HEK293 (cell line): ENCODE data around the gene PRR14L.

Experiments
- CTCF ChIA-PET: fragments of 350-600 bp; formaldehyde crosslinking; extraction: SDS; loops from one replicate; lab custom pipeline; 2021; ENCODE audit warnings: antibody characterized with exemption; lab: Yijun Ruan, JAX
- POLR2A ChIA-PET: fragments of 300-600 bp; formaldehyde crosslinking; extraction: SDS; loops from one replicate; lab custom pipeline; 2020; ENCODE audit warnings: antibody characterized with exemption, inconsistent platforms; lab: Yijun Ruan, JAX
- H3K27ac ChIP-seq: fragments of 200-500 bp; sonication (Bioruptor generic); 2 replicates; pipeline ENCODE4 v1.5.1; 2014; ENCODE audit warnings: low read depth, low read length, control low read depth, inconsistent platforms; ENCODE audit errors: extremely low read depth
- H3K36me3 ChIP-seq, 2 experiments: fragments of 200-500 bp in 1 of 2; sonication (Bioruptor generic) in 1 of 2; 1 replicate in 1 of 2; 2 replicates in 1 of 2; pipeline ENCODE4 v1.5.1; 2014 to 2017; ENCODE audit warnings: inconsistent platforms in 2 of 2, low read length in 2 of 2; ENCODE audit not compliant: control insufficient read depth in 2 of 2, insufficient read depth in 1 of 2
- H3K4me1 ChIP-seq: fragments of 200-500 bp; sonication (Bioruptor generic); 2 replicates; pipeline ENCODE4 v1.5.1; 2014; ENCODE audit warnings: mild to moderate bottlenecking, low read length, inconsistent platforms; ENCODE audit not compliant: control insufficient read depth, insufficient read depth
- H3K4me3 ChIP-seq: 2 replicates; pipeline ENCODE4 v1.5.1; 2011; ENCODE audit warnings: low read depth, mild to moderate bottlenecking, control low read depth, low read length, moderate library complexity
- H3K9me3 ChIP-seq: fragments of 200-500 bp; sonication (Bioruptor generic); 2 replicates; pipeline ENCODE4 v1.5.1; 2014; ENCODE audit warnings: low read depth, low read length, inconsistent platforms; ENCODE audit not compliant: control insufficient read depth, insufficient read depth
- IKZF3 ChIP-seq: fragments of 450-650 bp; IDR thresholded peaks from 2 replicates; pipeline ENCODE4 v1.5.0; 2018; ENCODE audit warnings: missing biosample characterization, mild to moderate bottlenecking, missing genetic modification characterization, moderate library complexity
- KLF10 ChIP-seq: fragments of 450-650 bp; IDR thresholded peaks from 2 replicates; pipeline ENCODE4 v1.5.1; 2018; ENCODE audit warnings: missing biosample characterization, mild to moderate bottlenecking, missing genetic modification characterization
- WT1 ChIP-seq: fragments of 450-650 bp; formaldehyde crosslinking; IDR thresholded peaks from 2 replicates; pipeline ENCODE4 v1.5.1; 2016; ENCODE audit warnings: missing biosample characterization, missing genetic modification characterization
- ZBTB7A ChIP-seq: fragments of 450-650 bp; formaldehyde crosslinking; IDR thresholded peaks from 2 replicates; pipeline ENCODE4 v1.5.1; 2016; ENCODE audit warnings: low read depth, missing biosample characterization, missing genetic modification characterization
- ZNF146 ChIP-seq: fragments of 450-650 bp; formaldehyde crosslinking; IDR thresholded peaks from 2 replicates; pipeline ENCODE4 v1.5.1; 2016; ENCODE audit warnings: missing biosample characterization, missing genetic modification characterization
- ZNF155 ChIP-seq: fragments of 450-650 bp; formaldehyde crosslinking; IDR thresholded peaks from 2 replicates; pipeline ENCODE4 v1.5.1; 2016; ENCODE audit warnings: missing biosample characterization, missing genetic modification characterization
- ZNF174 ChIP-seq: fragments of 450-650 bp; formaldehyde crosslinking; IDR thresholded peaks from 2 replicates; pipeline ENCODE4 v1.5.0; 2017; ENCODE audit warnings: missing biosample characterization, mild to moderate bottlenecking, missing genetic modification characterization
- ZNF18 ChIP-seq: fragments of 450-650 bp; formaldehyde crosslinking; IDR thresholded peaks from 2 replicates; pipeline ENCODE4 v1.5.1; 2016; ENCODE audit warnings: missing biosample characterization, missing genetic modification characterization
- ZNF184 ChIP-seq: fragments of 450-650 bp; IDR thresholded peaks from 2 replicates; pipeline ENCODE4 v1.5.1; 2018; ENCODE audit warnings: missing biosample characterization, mild to moderate bottlenecking, missing genetic modification characterization
- ZNF202 ChIP-seq: fragments of 450-650 bp; formaldehyde crosslinking; IDR thresholded peaks from 2 replicates; pipeline ENCODE4 v1.5.1; 2016; ENCODE audit warnings: missing biosample characterization, missing genetic modification characterization, borderline replicate concordance
- ZNF248 ChIP-seq: fragments of 450-650 bp; formaldehyde crosslinking; IDR thresholded peaks from 2 replicates; pipeline ENCODE4 v1.5.1; 2017; ENCODE audit warnings: missing biosample characterization, missing genetic modification characterization
- ZNF391 ChIP-seq: fragments of 450-650 bp; formaldehyde crosslinking; IDR thresholded peaks from 2 replicates; pipeline ENCODE4 v1.5.1; 2016; ENCODE audit warnings: low read depth, missing biosample characterization, missing genetic modification characterization, borderline replicate concordance
- ZNF514 ChIP-seq: fragments of 450-650 bp; formaldehyde crosslinking; IDR thresholded peaks from 2 replicates; pipeline ENCODE4 v1.5.1; 2016; ENCODE audit warnings: missing biosample characterization, missing genetic modification characterization
- ZNF600 ChIP-seq: fragments of 450-650 bp; formaldehyde crosslinking; IDR thresholded peaks from 2 replicates; pipeline ENCODE4 v1.5.1; 2016; ENCODE audit warnings: missing biosample characterization, missing genetic modification characterization
- ZNF645 ChIP-seq: fragments of 450-650 bp; formaldehyde crosslinking; IDR thresholded peaks from 2 replicates; pipeline ENCODE4; 2016; ENCODE audit warnings: missing biosample characterization, missing genetic modification characterization
- ZNF660 ChIP-seq: fragments of 450-650 bp; IDR thresholded peaks from 2 replicates; pipeline ENCODE4 v1.5.1; 2018; ENCODE audit warnings: missing biosample characterization, mild to moderate bottlenecking, missing genetic modification characterization
- ZSCAN23 ChIP-seq: fragments of 450-650 bp; formaldehyde crosslinking; IDR thresholded peaks from 2 replicates; pipeline ENCODE4 v1.5.1; 2016; ENCODE audit warnings: missing biosample characterization, missing genetic modification characterization
- ZSCAN5A ChIP-seq: fragments of 450-650 bp; formaldehyde crosslinking; IDR thresholded peaks from 2 replicates; pipeline ENCODE4 v1.5.1; 2016; ENCODE audit warnings: missing biosample characterization, missing genetic modification characterization

The PRR14L gene

GRCh38 chr22:31682751-31683150 lies 67.2 kb downstream of the PRR14L start:
- CTCF ChIA-PET: interaction anchor here (0.7 to 1.3 kb wide), 3 partner anchors 17 to 398 kb away, joined by 3 to 4 read pairs (median 3); no protein-coding TSS in a partner anchor

GRCh38 chr22:31681349-31682345 lies 68.3 kb downstream of the PRR14L start:
- Histone ChIP-seq H3K4me3 (no peak overlapping the region), H3K36me3 (peaks cover 13 to 42% of the 10 kb centered on the region in 2 experiments), H3K4me1 (no peaks in the 10 kb centered on the region; the same call in 1 of the 2 replicates), H3K9me3 (no peaks in the 10 kb centered on the region), H3K27ac (no peak overlapping the region)
- TF ChIP-seq ZNF146 (tag by site-specific recombination): no peak
- CTCF ChIA-PET: interaction anchor here (0.5 to 1.5 kb wide), 6 partner anchors 9 to 1303 kb away, joined by 3 to 4 read pairs (median 3); no protein-coding TSS in a partner anchor
- POLR2A ChIA-PET: interaction anchor here (1.4 kb wide), 1 partner anchor 19 kb away, joined by 4 read pairs; the partner anchor contains the start of gene PISD

More at GRCh38 chr22:31682751-31683150, 67.2 kb downstream of the PRR14L start:
- no peak overlapping the region for H3K27ac ChIP-seq
- TF ChIP-seq ZNF645 (tag by site-specific recombination) (no peak), ZNF248 (tag by site-specific recombination) (no peak), ZNF184 (tag by site-specific recombination) (no peak), ZSCAN23 (tag by site-specific recombination) (no peak)
- TF ChIP-seq, all 188 proteins: peak for 0
- no peak overlapping the region for H3K4me3 ChIP-seq
- H3K36me3 ChIP-seq: peaks cover 23 to 51% of the 10 kb centered on the region in 2 experiments
- POLR2A ChIA-PET: no interaction called here
- no peaks in the 10 kb centered on the region for H3K9me3 ChIP-seq
- no peaks in the 10 kb centered on the region for H3K4me1 ChIP-seq

GRCh38 chr22:31680861-31681341 lies 69.0 kb downstream of the PRR14L start:
- H3K27ac ChIP-seq: no peak overlapping the region
- CTCF ChIA-PET: interaction anchor here (0.5 to 1.5 kb wide), 6 partner anchors 10 to 1303 kb away, joined by 3 to 4 read pairs (median 3); no protein-coding TSS in a partner anchor
- H3K9me3 ChIP-seq: no peaks in the 10 kb centered on the region
- H3K4me1 ChIP-seq: no peaks in the 10 kb centered on the region; the same call in 1 of the 2 replicates
- peaks cover 8 to 38% of the 10 kb centered on the region in 2 experiments for H3K36me3 ChIP-seq
- POLR2A ChIA-PET: interaction anchor here (1.4 kb wide), 1 partner anchor 19 kb away, joined by 4 read pairs; the partner anchor contains the start of gene PISD
- no peak overlapping the region for H3K4me3 ChIP-seq
- TF ChIP-seq ZNF174: no peak
- no peak for TF ChIP-seq ZNF514 (tag by site-specific recombination)
- no peak for TF ChIP-seq ZNF18 (tag by site-specific recombination)
- no peak for TF ChIP-seq ZNF391 (tag by site-specific recombination)
- no peak for TF ChIP-seq ZSCAN5A (tag by site-specific recombination)
- TF ChIP-seq ZNF660 (tag by site-specific recombination): no peak
- no peak for TF ChIP-seq ZBTB7A (tag by site-specific recombination)
- TF ChIP-seq ZNF202 (tag by site-specific recombination): no peak
- TF ChIP-seq ZNF600: no peak
- TF ChIP-seq ZNF155 (tag by site-specific recombination): no peak
- TF ChIP-seq ZSCAN23 (tag by site-specific recombination): no peak
- no peak for TF ChIP-seq KLF10
- no peak for TF ChIP-seq IKZF3 (tag by site-specific recombination)
- no peak for TF ChIP-seq WT1 (tag by site-specific recombination)
